HepG2 (cell line): ENCODE results near the gene SRP9. TPM values are rescaled to one million over a fixed set of nuclear protein-coding genes. Genes with fewer than 3 reads are reported as not detected.

ENCODE experiments used
- ARID3A ChIP-seq: IDR thresholded peaks from 2 replicates; pipeline ENCODE4 v1.6.1; 2012; ENCODE audit warnings: low read depth, low read length, improper control_type of control experiment
- BCL6 ChIP-seq: IDR thresholded peaks from 2 replicates; pipeline ENCODE4 v1.6.1; 2016; ENCODE audit warnings: missing genetic modification reagents, missing compliant biosample characterization
- GATAD2A ChIP-seq: IDR thresholded peaks from 2 replicates; pipeline ENCODE4 v1.6.1; 2016
- NFKBIZ ChIP-seq: IDR thresholded peaks from 2 replicates; pipeline ENCODE4 v1.6.1; 2018; ENCODE audit warnings: missing genetic modification reagents, missing compliant biosample characterization
- PATZ1 ChIP-seq: sonication (generic); formaldehyde crosslinking; IDR thresholded peaks from 2 replicates; pipeline ENCODE4 v1.4.0; 2020; ENCODE audit warnings: missing genetic modification reagents
- PHF20 ChIP-seq: sonication (generic); formaldehyde crosslinking; IDR thresholded peaks from 2 replicates; pipeline ENCODE4 v1.5.0; 2020; ENCODE audit warnings: mild to moderate bottlenecking, missing genetic modification reagents
- PRMT3 ChIP-seq: sonication (generic); formaldehyde crosslinking; IDR thresholded peaks from 2 replicates; pipeline ENCODE4 v1.8.1; 2022; ENCODE audit warnings: low read depth, mild to moderate bottlenecking, moderate library complexity, missing genetic modification reagents, borderline replicate concordance
- SALL2 ChIP-seq: sonication (generic); formaldehyde crosslinking; IDR thresholded peaks from 2 replicates; pipeline ENCODE4 v1.8.1; 2023; ENCODE audit warnings: mild to moderate bottlenecking, missing genetic modification reagents, inconsistent platforms
- SNAPC2 ChIP-seq: sonication (generic); formaldehyde crosslinking; IDR thresholded peaks from 2 replicates; pipeline ENCODE4 v1.8.1; 2022; ENCODE audit warnings: mild to moderate bottlenecking, missing genetic modification reagents
- SP5 ChIP-seq: IDR thresholded peaks from 2 replicates; pipeline ENCODE4 v1.6.1; 2016; ENCODE audit warnings: low read depth, borderline replicate concordance
- TFE3 ChIP-seq: IDR thresholded peaks from 2 replicates; pipeline ENCODE4 v1.6.1; 2016
- TP53 ChIP-seq: sonication (generic); formaldehyde crosslinking; conservative IDR thresholded peaks from 2 replicates; pipeline ENCODE4 v1.4.0; 2020; ENCODE audit warnings: missing genetic modification reagents
- ZBTB2 ChIP-seq: sonication (generic); formaldehyde crosslinking; IDR thresholded peaks from 2 replicates; pipeline ENCODE4 v1.8.0; 2022; ENCODE audit warnings: low read depth, missing genetic modification reagents
- ZNF263 ChIP-seq: sonication (generic); formaldehyde crosslinking; IDR thresholded peaks from 2 replicates; pipeline ENCODE4 v1.4.0; 2020; ENCODE audit warnings: missing genetic modification reagents
- ZNF350 ChIP-seq: sonication (generic); formaldehyde crosslinking; IDR thresholded peaks from 2 replicates; pipeline ENCODE4 v1.4.0; 2020; ENCODE audit warnings: mild to moderate bottlenecking, low read depth, missing genetic modification reagents, borderline replicate concordance
- ZNF367 ChIP-seq: sonication (generic); formaldehyde crosslinking; IDR thresholded peaks from 2 replicates; pipeline ENCODE4 v1.4.0; 2020; ENCODE audit warnings: missing genetic modification reagents, borderline replicate concordance
- ZNF574 ChIP-seq: sonication (generic); formaldehyde crosslinking; IDR thresholded peaks from 2 replicates; pipeline ENCODE4 v1.4.0; 2020; ENCODE audit warnings: missing genetic modification reagents
- ZNF598 ChIP-seq: sonication (generic); formaldehyde crosslinking; IDR thresholded peaks from 2 replicates; pipeline ENCODE4 v1.5.1; 2020; ENCODE audit warnings: mild to moderate bottlenecking, missing genetic modification reagents, borderline replicate concordance
- ZNF766 ChIP-seq: sonication (generic); formaldehyde crosslinking; IDR thresholded peaks from 2 replicates; pipeline ENCODE4 v1.5.0; 2020; ENCODE audit warnings: missing genetic modification reagents, borderline replicate concordance
- polyA plus RNA-seq, 8 experiments: library from polyadenylated mRNA; depleted of rRNA in 3 of 8; stranded (reverse) in 7 of 8; unstranded in 1 of 8; fragments of >200 nt; fragmentation: Illumina TruSeq in 4 of 8; extraction: Trizol in 4 of 8; gene quantifications; 2 replicates each; pipeline versions ENCODE4 v1.2.1 to v1.2.3, GENCODE V29; 2011 to 2016; ENCODE audit warnings: low read depth in 4 of 8, missing spikeins in 1 of 8, mixed read lengths in 1 of 8; ENCODE audit not compliant: insufficient read depth in 1 of 8
- total RNA-seq, 5 experiments: library from RNA; depleted of rRNA; stranded (reverse); fragments of >200 nt; fragmentation: Illumina TruSeq; extraction: Trizol; gene quantifications; 2 replicates each; pipeline ENCODE4 v1.2.3, GENCODE V29; 2016; ENCODE audit warnings: low read depth in 1 of 5

The SRP9 gene
- total and polyA plus RNA-seq, 2 of the 13 experiments (the other 11 are each of a cell fraction or from before 2014, with no cell fraction given), result 251 to 307 TPM

- peak; percentile 40; the same call in 1 of the 2 replicates for TF ChIP-seq ARID3A
- peak; percentile 17; the same call in 1 of the 2 replicates for TF ChIP-seq PHF20 (CRISPR knock-in tag)
- TF ChIP-seq SP5 (CRISPR knock-in tag), result 0 out of 2 replicates have a peak, but pooled peaks have one; percentile 9
- peak; percentile 34; the same call in 1 of the 2 replicates for TF ChIP-seq ZNF766 (CRISPR knock-in tag)
- TF ChIP-seq ZNF574, result peak; percentile 69; the same call in 1 of the 2 replicates
- TF ChIP-seq TP53, result 0 out of 2 replicates have a peak, but pooled peaks have one; percentile 43
- TF ChIP-seq ZBTB2 (CRISPR knock-in tag), result no peak
- peak; percentile 48; the same call in 1 of the 2 replicates for TF ChIP-seq SALL2 (CRISPR knock-in tag)
- TF ChIP-seq GATAD2A, result peak; percentile 71; the same call in 1 of the 2 replicates
- TF ChIP-seq PATZ1, result peak; percentile 41; the same call in 1 of the 2 replicates
- no peak for TF ChIP-seq PRMT3 (CRISPR knock-in tag)
- TF ChIP-seq ZNF350, result 0 out of 2 replicates have a peak, but pooled peaks have one; percentile 38
- no peak for TF ChIP-seq ZNF598 (CRISPR knock-in tag)
- TF ChIP-seq ZNF263 (CRISPR knock-in tag), result 0 out of 2 replicates have a peak, but pooled peaks have one; percentile 13
- 0 out of 2 replicates have a peak, but pooled peaks have one; percentile 14 for TF ChIP-seq NFKBIZ (CRISPR knock-in tag)
- TF ChIP-seq TFE3 (CRISPR knock-in tag), result peak; percentile 44; the same call in 1 of the 2 replicates
- TF ChIP-seq ZNF367 (CRISPR knock-in tag), result 0 out of 2 replicates have a peak, but pooled peaks have one; percentile 25
- TF ChIP-seq BCL6 (CRISPR knock-in tag), result peak; percentile 50
- 0 out of 2 replicates have a peak, but pooled peaks have one; percentile 33 for TF ChIP-seq SNAPC2
Observed at GRCh38 chr1:225772323-225772768, 5.3 kb upstream of the SRP9 start (continued).
